Heart left ventricle (tissue), 16 donors: ENCODE results near the gene RCOR2. TPM values are rescaled to one million over a fixed set of nuclear protein-coding genes. Genes with fewer than 3 reads are reported as not detected.

Experiments used
- ATAC-seq, 4 donors: fragments of 200-7000 bp; cut with Tn5 transposase; one replicate each; pipeline ENCODE4 v1.9.1; 2020 to 2022; ENCODE audit warnings: moderate library complexity in 4 of 4, mild to moderate bottlenecking in 3 of 4, moderate number of reproducible peaks in 1 of 4
- DNase-seq, 5 donors: peaks; one replicate each; pipeline ENCODE4 v3.0.0-alpha.2; 2020
- H3K27ac ChIP-seq, 12 donors: fragments of 200-600 bp; sonication (generic) in 4 of 12; one replicate each; pipeline versions ENCODE4 v1.5.0 to v1.8.0; 2016 to 2022; ENCODE audit warnings: mild to moderate bottlenecking in 2 of 12
- H3K27me3 ChIP-seq, 9 donors: fragments of 200-600 bp; sonication (generic) in 2 of 9; one replicate each; pipeline versions ENCODE4 v1.5.1 to v1.8.0; 2016 to 2022; ENCODE audit warnings: mild to moderate bottlenecking in 3 of 9
- H3K36me3 ChIP-seq, 9 donors: fragments of 200-600 bp; sonication (generic) in 2 of 9; one replicate each; pipeline versions ENCODE4 v1.5.0 to v1.8.0; 2018 to 2022; ENCODE audit warnings: mild to moderate bottlenecking in 2 of 9
- H3K4me1 ChIP-seq, 12 donors: fragments of 200-600 bp; sonication (generic) in 4 of 12; one replicate each; pipeline versions ENCODE4 v1.5.0 to v1.8.0; 2016 to 2022; ENCODE audit warnings: mild to moderate bottlenecking in 3 of 12
- H3K4me3 ChIP-seq, 12 donors: fragments of 200-600 bp; sonication (generic) in 4 of 12; one replicate each; pipeline versions ENCODE4 v1.5.0 to v1.8.0; 2017 to 2022; ENCODE audit warnings: mild to moderate bottlenecking in 9 of 12, moderate library complexity in 4 of 12
- H3K9me3 ChIP-seq, 12 donors: fragments of 200-600 bp; sonication (generic) in 4 of 12; one replicate each; pipeline versions ENCODE4 v1.5.0 to v1.8.0; 2016 to 2022; ENCODE audit warnings: mild to moderate bottlenecking in 1 of 12
- POLR2A ChIP-seq, 2 donors: fragments of 450-650 bp; IDR thresholded peaks; one replicate each; pipeline ENCODE4 v1.6.1; 2017; ENCODE audit warnings: antibody characterized with exemption in 2 of 2, mild to moderate bottlenecking in 2 of 2, moderate library complexity in 2 of 2
- WGBS, 4 donors: extraction: QIAGEN DNeasy Blood & Tissue Kit in 2 of 4; methylation state at CpG; one replicate each; pipeline versions ENCODE4 v1.1.5 to v1.1.7; 2013 to 2018; 5-methylcytosine and 5-hydroxymethylcytosine counted together
- intact Hi-C, 10 donors: fragments of 100-400 bp; cut with DNase I; formaldehyde crosslinking; loops; one replicate each; pipeline versions ENCODE4 v1.11.1 to v1.14.2; 2022
- polyA plus RNA-seq, 2 donors: library from polyadenylated mRNA; stranded (reverse); fragments of 200-250 nt; gene quantifications; one replicate each; pipeline ENCODE4 v1.2.3, GENCODE V29; 2013
- total RNA-seq, 9 donors: library from RNA; depleted of rRNA in 2 of 9; stranded (reverse); fragments of >200 nt in 2 of 9; fragmentation: NEBNext Ultra II Directional in 3 of 9; extraction: Animal tissue kit (Norgen Biotek cat#: 25700) in 3 of 9; gene quantifications; one replicate each; pipeline versions ENCODE4 v1.1.0 to v1.2.4, GENCODE V29; 2016 to 2023
- TF ChIP-seq, protein P1 (sequence below), 12 donors: fragments of 200-600 bp; sonication (generic) in 4 of 12; IDR thresholded peaks; one replicate each; pipeline versions ENCODE4 v1.5.0 to v1.8.0; 2018 to 2022; ENCODE audit warnings: antibody characterized with exemption in 12 of 12, mild to moderate bottlenecking in 5 of 12
- donor health status: ischemic (EF 13 %, LVEDD 7.1; RV severe dilation, severe dysfunction).
- donor health status: healthy with polysubstance abuse.
- donor health status: DM: no; HTN: yes; CAD: no.
- donor health status: DM: no; HTN: no; CAD: no.
- donor health status: ischemic (EF 25% LVEDD 6.9; RV normal size, moderate dysfunction).
- donor health status: ischemic (EF 25% LVEDD 5.7; RV mildly dilated, moderate dysfunction).
- donor health status: healthy.
- donor health status: DM: yes; HTN: yes; CAD: no.
- donor health status: ischemic (EF 35%, LVEDD 5.7; RV mildly dilated, moderate dysfunction).
- donor health status: nonischemic (EF 11% LVEDD 7.7; RV severe dilation, severe dysfunction).
- donor health status: DM: yes; HTN: yes; CAD: no.
- donor health status: PGD.
- donor health status: ischemic (EF 29% LVEDD 5.4; RV normal size, mild dysfunction).
- donor health status: nonischemic (EF 23%, LVEDD 6.1; RV moderate dilation, normal function).

The RCOR2 gene
- total and polyA plus RNA-seq, 11 donors = 1.9 to 5.7 (median 4.2) TPM

DNA sequence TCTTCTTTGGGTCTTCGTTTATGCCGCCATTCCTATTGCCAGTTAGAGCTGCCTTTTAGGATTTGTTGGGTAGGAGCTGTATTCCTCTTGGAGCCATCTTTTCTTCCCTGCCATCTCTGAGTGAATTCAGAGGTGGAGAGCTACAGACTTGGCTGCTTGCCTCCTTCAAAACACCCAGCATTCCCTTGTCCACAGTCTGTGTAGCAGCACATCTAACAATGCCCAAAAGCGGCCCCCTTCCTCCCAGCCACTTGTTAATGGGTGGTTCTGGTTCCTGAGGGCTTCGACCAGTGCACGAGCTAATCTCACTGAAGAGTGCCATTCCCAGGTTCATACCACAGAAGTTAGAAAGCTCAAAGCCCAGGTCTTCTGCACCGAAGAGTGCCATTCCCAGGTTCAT, 40.3 kb downstream of the RCOR2 start:
- DNase-seq (no peak), ATAC-seq (no peak)
- intact Hi-C loops = loop anchor here in 2 of 10 donors (5.0 to 10.0 kb wide), 2 partner anchors 34 to 68 kb away; no protein-coding TSS in a partner anchor
- H3K27me3 ChIP-seq = no peaks in the 10 kb centered on the region
- peak overlapping the region in 1 of 12 donors; percentile 37 for H3K27ac ChIP-seq
- H3K9me3 ChIP-seq = no peaks in the 10 kb centered on the region
- peaks cover 0 to 13% (median 0%) of the 10 kb centered on the region in 9 donors for H3K36me3 ChIP-seq
- H3K4me1 ChIP-seq = peaks cover 9 to 88% (median 53%) of the 10 kb centered on the region in 12 donors
- TF ChIP-seq POLR2A (IDR thresholded peaks at IDR 0.05) = no peak
- TF ChIP-seq, protein P1, sequence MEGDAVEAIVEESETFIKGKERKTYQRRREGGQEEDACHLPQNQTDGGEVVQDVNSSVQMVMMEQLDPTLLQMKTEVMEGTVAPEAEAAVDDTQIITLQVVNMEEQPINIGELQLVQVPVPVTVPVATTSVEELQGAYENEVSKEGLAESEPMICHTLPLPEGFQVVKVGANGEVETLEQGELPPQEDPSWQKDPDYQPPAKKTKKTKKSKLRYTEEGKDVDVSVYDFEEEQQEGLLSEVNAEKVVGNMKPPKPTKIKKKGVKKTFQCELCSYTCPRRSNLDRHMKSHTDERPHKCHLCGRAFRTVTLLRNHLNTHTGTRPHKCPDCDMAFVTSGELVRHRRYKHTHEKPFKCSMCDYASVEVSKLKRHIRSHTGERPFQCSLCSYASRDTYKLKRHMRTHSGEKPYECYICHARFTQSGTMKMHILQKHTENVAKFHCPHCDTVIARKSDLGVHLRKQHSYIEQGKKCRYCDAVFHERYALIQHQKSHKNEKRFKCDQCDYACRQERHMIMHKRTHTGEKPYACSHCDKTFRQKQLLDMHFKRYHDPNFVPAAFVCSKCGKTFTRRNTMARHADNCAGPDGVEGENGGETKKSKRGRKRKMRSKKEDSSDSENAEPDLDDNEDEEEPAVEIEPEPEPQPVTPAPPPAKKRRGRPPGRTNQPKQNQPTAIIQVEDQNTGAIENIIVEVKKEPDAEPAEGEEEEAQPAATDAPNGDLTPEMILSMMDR (IDR thresholded peaks at IDR 0.05) = no peak
- WGBS, 4 donors = 67 to 81% (median 77%) methylated on average over 6 of the region's 6 CpGs
- no peak overlapping the region for H3K4me3 ChIP-seq

DNA sequence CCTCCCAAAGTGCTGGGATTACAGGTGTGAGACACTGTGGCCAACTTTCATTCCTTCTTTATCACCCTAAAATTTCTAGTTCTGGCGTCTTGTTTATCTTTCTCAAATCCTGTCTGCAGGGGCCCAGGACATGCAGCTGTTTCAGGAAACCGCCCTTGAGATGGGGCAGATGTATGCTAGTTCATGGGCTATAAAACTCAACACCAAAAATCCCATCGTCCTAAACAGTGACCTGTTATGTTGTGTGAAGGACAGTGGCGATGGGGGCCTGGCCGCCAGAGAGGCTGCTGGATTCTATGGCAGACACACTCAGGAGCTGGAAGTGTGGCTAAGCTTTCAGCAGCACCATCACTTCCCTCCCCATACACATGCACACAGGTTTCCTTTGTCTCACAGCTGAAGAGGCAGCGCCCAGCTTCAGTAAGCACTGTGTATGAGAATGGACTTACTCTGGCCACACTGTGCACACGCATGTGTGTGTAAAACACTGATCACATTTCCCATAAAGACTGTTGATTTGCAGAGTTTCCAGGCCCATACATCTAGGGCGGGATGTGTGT, 41.4 kb downstream of the RCOR2 start:
- peaks cover 9 to 97% (median 56%) of the 10 kb centered on the region in 12 donors for H3K4me1 ChIP-seq
- 71 to 85% (median 75%) methylated on average over 8 of the region's 8 CpGs for whole genome bisulfite sequencing, 4 donors
- TF ChIP-seq POLR2A (IDR thresholded peaks at IDR 0.05) = no peak
- TF ChIP-seq, protein P1 (IDR thresholded peaks at IDR 0.05) = no peak
- H3K9me3 ChIP-seq = no peaks in the 10 kb centered on the region
- peak overlapping the region in 11 of 12 donors; percentile 2 to 88 (median 78) for H3K27ac ChIP-seq
- intact Hi-C loops = loop anchor here in 3 of 10 donors (2.0 to 10.0 kb wide), 3 partner anchors 33 to 69 kb away; no protein-coding TSS in a partner anchor
- ATAC-seq (no peak), DNase-seq (no peak)
- H3K4me3 ChIP-seq = no peak overlapping the region
- H3K36me3 ChIP-seq = peaks cover 0 to 13% (median 0%) of the 10 kb centered on the region in 9 donors
- no peaks in the 10 kb centered on the region for H3K27me3 ChIP-seq

DNA sequence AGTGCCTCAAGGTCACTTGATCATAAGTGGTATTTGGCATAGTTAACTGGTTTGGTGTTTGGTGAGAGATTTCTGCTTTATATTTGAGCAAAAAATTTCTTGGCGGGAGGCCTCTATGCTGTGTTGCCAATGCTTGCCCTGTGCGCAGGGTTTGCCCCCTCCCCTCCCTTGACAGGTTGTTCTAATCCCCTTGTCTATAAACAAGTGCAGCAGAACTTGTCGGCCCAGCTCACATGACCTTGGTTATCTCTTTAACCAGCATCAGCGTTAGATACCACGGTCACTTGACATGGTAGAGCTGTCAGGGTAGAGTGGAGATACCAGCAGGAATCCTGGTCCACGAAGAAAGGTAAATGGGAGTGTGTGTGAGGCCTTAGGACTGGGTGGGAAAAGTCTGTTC, 42.5 kb downstream of the RCOR2 start:
- H3K4me1 ChIP-seq = peaks cover 9 to 97% (median 57%) of the 10 kb centered on the region in 12 donors
- intact Hi-C loops = loop anchor here in 8 of 10 donors (1.0 to 10.0 kb wide), 5 partner anchors 34 to 70 kb away; partner anchors contain the start of genes MARK2 (in 5 of the 8) and RCOR2 (in 3 of the 8)
- H3K9me3 ChIP-seq = no peaks in the 10 kb centered on the region
- WGBS, 4 donors = 40 to 53% (median 46%) methylated on average over 6 of the region's 6 CpGs
- no peaks in the 10 kb centered on the region for H3K27me3 ChIP-seq
- H3K4me3 ChIP-seq = no peak overlapping the region
- peak; percentile 36 to 59 (median 54) for ATAC-seq
- peak overlapping the region; percentile 40 to 88 (median 77) for H3K27ac ChIP-seq
- H3K36me3 ChIP-seq = peaks cover 0 to 13% (median 0%) of the 10 kb centered on the region in 9 donors
- TF ChIP-seq POLR2A (IDR thresholded peaks at IDR 0.05) = no peak
- TF ChIP-seq, protein P1 (IDR thresholded peaks at IDR 0.05) = no peak
- DNase-seq = peak in 3 of 5 donors; percentile 54 to 58 (median 57)

DNA sequence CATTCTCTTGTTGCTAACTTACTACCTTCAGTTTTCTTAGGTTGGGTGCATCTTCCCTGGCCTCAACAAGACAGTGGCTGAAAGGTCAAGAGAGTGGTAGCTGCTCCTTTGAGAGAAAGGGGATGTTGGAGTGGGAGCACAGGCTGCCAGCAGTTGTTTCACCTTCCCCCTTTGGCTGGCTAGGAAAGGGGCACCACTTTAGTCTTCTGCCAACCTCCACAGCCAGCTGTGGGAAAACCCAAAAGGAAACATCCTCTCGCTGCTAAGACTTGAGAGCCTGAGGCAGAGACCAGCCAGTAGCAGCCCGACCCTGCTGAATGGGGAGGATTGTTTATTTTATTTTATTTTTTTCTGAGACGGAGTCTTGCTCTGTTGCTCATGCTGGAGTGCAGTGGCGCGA, 43.7 kb downstream of the RCOR2 start:
- DNase-seq = no peak
- peak overlapping the region; percentile 40 to 88 (median 77) for H3K27ac ChIP-seq
- no peak for TF ChIP-seq POLR2A (IDR thresholded peaks at IDR 0.05)
- TF ChIP-seq, protein P1 (IDR thresholded peaks at IDR 0.05) = no peak
- intact Hi-C loops = loop anchor here in 8 of 10 donors (2.0 to 10.0 kb wide), 4 partner anchors 35 to 71 kb away; partner anchors contain the start of genes MARK2 (in 7 of the 8) and RCOR2 (in 2 of the 8)
- H3K36me3 ChIP-seq = peaks cover 0 to 4% (median 0%) of the 10 kb centered on the region in 9 donors
- no peaks in the 10 kb centered on the region for H3K27me3 ChIP-seq
- ATAC-seq = no peak
- 73 to 86% (median 83%) methylated on average over 5 of the region's 5 CpGs for WGBS, 4 donors
- peaks cover 15 to 97% (median 65%) of the 10 kb centered on the region in 12 donors for H3K4me1 ChIP-seq
- no peaks in the 10 kb centered on the region for H3K9me3 ChIP-seq
- H3K4me3 ChIP-seq = no peak overlapping the region
